ENCODE data around the gene FER1L5. TPM values are rescaled to one million over a fixed set of nuclear protein-coding genes. Genes with fewer than 3 reads are reported as not detected.

Gene FER1L5
- polyA plus RNA-seq, 1 of the 3 experiments (the other 2 are of a cell fraction), result 0.02 TPM

- no peak overlapping the region for H3K4me3 ChIP-seq (ENCODE audit: low read depth in 2 of 2, low read length in 1 of 2)
- H3K79me2 ChIP-seq (ENCODE audit: insufficient read depth), result no peaks in the 10 kb centered on the region
- H2AFZ ChIP-seq (ENCODE audit: low read depth), result no peak overlapping the region
- TF ChIP-seq CHD2 (IDR thresholded peaks at IDR 0.05; ENCODE audit: low read length, partially characterized antibody), result no peak
- no peak for TF ChIP-seq GABPA (IDR thresholded peaks at IDR 0.05; ENCODE audit: low read depth)
- no peak for TF ChIP-seq TCF12 (IDR thresholded peaks at IDR 0.05)
- no peak for TF ChIP-seq NFIC (IDR thresholded peaks at IDR 0.05; ENCODE audit: borderline replicate concordance)
- TF ChIP-seq FOSL2 (IDR thresholded peaks at IDR 0.05; ENCODE audit: borderline replicate concordance, low read depth), result no peak
- no peak for TF ChIP-seq MAX (IDR thresholded peaks at IDR 0.05; ENCODE audit: low read depth)
- no peak for TF ChIP-seq FOXJ3 (CRISPR knock-in tag; IDR thresholded peaks at IDR 0.05)
- no peaks in the 10 kb centered on the region for H3K9me3 ChIP-seq
- H3K4me1 ChIP-seq (ENCODE audit: control insufficient read depth in 1 of 2, insufficient read depth in 2 of 2, low read depth in 1 of 2, low read length in 1 of 2), result no peaks in the 10 kb centered on the region
- no peak overlapping the region for H3K27ac ChIP-seq (ENCODE audit: low read depth in 2 of 2, low read length in 1 of 2)
- H3K27me3 ChIP-seq (ENCODE audit: insufficient read depth), result no peaks in the 10 kb centered on the region
- H3K9me2 ChIP-seq, result no peaks in the 10 kb centered on the region
- no peaks in the 10 kb centered on the region for H3F3A ChIP-seq (replicated peaks; ENCODE audit: insufficient read depth)
- POLR2A ChIA-PET, result no interaction called here
- H3K36me3 ChIP-seq (replicated peaks in 1 of 2; ENCODE audit: control insufficient read depth in 1 of 2, insufficient read depth in 2 of 2, low read length in 1 of 2), result no peaks in the 10 kb centered on the region
- no peak for DNase-seq
- CTCF ChIA-PET, result no interaction called here
- no peak overlapping the region for H3K9ac ChIP-seq
- no peaks in the 10 kb centered on the region for H4K20me1 ChIP-seq (ENCODE audit: insufficient read depth)
- H3K4me2 ChIP-seq, result no peak overlapping the region
Observed at GRCh38 chr2:96656540-96656939, 14.0 kb downstream of the FER1L5 start.

- Histone ChIP-seq H3K27me3 (ENCODE audit: insufficient read depth) (no peaks in the 10 kb centered on the region), H3K4me3 (ENCODE audit: low read depth in 2 of 2, low read length in 1 of 2) (no peak overlapping the region), H3K27ac (ENCODE audit: low read depth in 2 of 2, low read length in 1 of 2) (no peak overlapping the region), H3F3A (replicated peaks; ENCODE audit: insufficient read depth) (peaks cover 7% of the 10 kb centered on the region), H3K9ac (no peak overlapping the region), H2AFZ (ENCODE audit: low read depth) (no peak overlapping the region), H3K9me2 (no peaks in the 10 kb centered on the region), H3K9me3 (no peaks in the 10 kb centered on the region), H3K4me2 (no peak overlapping the region), H3K36me3 (replicated peaks in 1 of 2; ENCODE audit: control insufficient read depth in 1 of 2, insufficient read depth in 2 of 2, low read length in 1 of 2) (no peaks in the 10 kb centered on the region), H4K20me1 (ENCODE audit: insufficient read depth) (no peaks in the 10 kb centered on the region), H3K79me2 (ENCODE audit: insufficient read depth) (no peaks in the 10 kb centered on the region), H3K4me1 (ENCODE audit: control insufficient read depth in 1 of 2, insufficient read depth in 2 of 2, low read depth in 1 of 2, low read length in 1 of 2) (peaks cover 0 to 14% of the 10 kb centered on the region in 2 experiments; a peak in 2 of 4 replicates)
- TF ChIP-seq MEF2A (IDR thresholded peaks at IDR 0.05; ENCODE audit: borderline replicate concordance, low read depth), result no peak
- no peak for TF ChIP-seq TCF12 (IDR thresholded peaks at IDR 0.05)
- no peak for TF ChIP-seq CTCF (IDR thresholded peaks at IDR 0.05)
- no peak for TF ChIP-seq YY1 (IDR thresholded peaks at IDR 0.05; ENCODE audit: low read depth)
- TF ChIP-seq USF2 (IDR thresholded peaks at IDR 0.05; ENCODE audit: borderline replicate concordance, low read depth, low read length), result no peak
- TF ChIP-seq EP300 (IDR thresholded peaks at IDR 0.05; ENCODE audit: borderline replicate concordance in 1 of 2, low read depth in 1 of 2, low read length in 1 of 2), result no peak
- no peak for TF ChIP-seq RXRA (IDR thresholded peaks at IDR 0.05; ENCODE audit: borderline replicate concordance, low read depth)
- TF ChIP-seq IRF3 (IDR thresholded peaks at IDR 0.05; ENCODE audit: low read depth, low read length), result no peak
- TF ChIP-seq CHD2 (IDR thresholded peaks at IDR 0.05; ENCODE audit: low read length, partially characterized antibody), result no peak
- TF ChIP-seq USF1 (IDR thresholded peaks at IDR 0.05; ENCODE audit: borderline replicate concordance, low read depth), result no peak
- TF ChIP-seq FOXJ3 (CRISPR knock-in tag; IDR thresholded peaks at IDR 0.05), result no peak
- TF ChIP-seq GABPA (IDR thresholded peaks at IDR 0.05; ENCODE audit: low read depth), result no peak
- TF ChIP-seq FOXM1 (IDR thresholded peaks at IDR 0.05; ENCODE audit: low read depth), result no peak
- no peak for TF ChIP-seq TEAD4 (IDR thresholded peaks at IDR 0.05; ENCODE audit: borderline replicate concordance, insufficient read depth)
- no peak for TF ChIP-seq RCOR1 (IDR thresholded peaks at IDR 0.05; ENCODE audit: low read length)
- no peak for TF ChIP-seq POLR2AphosphoS5 (IDR thresholded peaks at IDR 0.05; ENCODE audit: low read depth, low read length)
- no peak for TF ChIP-seq JUND (IDR thresholded peaks at IDR 0.05)
- TF ChIP-seq SMC3 (IDR thresholded peaks at IDR 0.05; ENCODE audit: low read depth, low read length), result no peak
- WGBS (ENCODE audit: low lambda C conversion rate), result 82% methylated on average over 4 of the region's 6 CpGs
- POLR2A ChIA-PET, result no interaction called here
- no peak for DNase-seq
- CTCF ChIA-PET, result no interaction called here
Observed at GRCh38 chr2:96661324-96661723, 18.8 kb downstream of the FER1L5 start.
